SK-N-SH (cell line): ENCODE data around the gene SPIRE2. TPM values are rescaled to one million over a fixed set of nuclear protein-coding genes. Genes with fewer than 3 reads are reported as not detected.

ENCODE experiments used
- CTCF ChIA-PET: fragments of 300-600, 350-600 bp; formaldehyde crosslinking; extraction: SDS; loops from one replicate; lab custom pipeline; 2021; lab: Yijun Ruan, JAX
- POLR2A ChIA-PET: fragments of 350-600 bp; sonication (Branson Sonifier 250); formaldehyde crosslinking; extraction: SDS; loops from one replicate; lab custom pipeline; 2020; ENCODE audit warnings: antibody characterized with exemption, inconsistent platforms; lab: Yijun Ruan, JAX
- DNase-seq: peaks from one replicate; pipeline ENCODE4 v3.0.0; 2012
- H2AFZ ChIP-seq: fragments of 200-600 bp; sonication (generic); 2 replicates; pipeline ENCODE4 v1.8.1; 2016; ENCODE audit warnings: antibody characterized with exemption, mild to moderate bottlenecking, low read depth
- H3F3A ChIP-seq: fragments of 200-600 bp; sonication (generic); replicated peaks from 2 replicates; pipeline ENCODE3; 2016; ENCODE audit warnings: antibody characterized with exemption, mild to moderate bottlenecking; ENCODE audit not compliant: insufficient read depth
- H3K27ac ChIP-seq, 2 experiments: fragments of 200-500 bp in 1 of 2; fragments of 200-600 bp in 1 of 2; sonication (Bioruptor generic) in 1 of 2; sonication (generic), shearing (Covaris generic) in 1 of 2; 2 replicates each; pipeline versions ENCODE4 v1.5.1 to v1.6.1; 2014 to 2016; ENCODE audit warnings: low read depth in 2 of 2, inconsistent platforms in 1 of 2, low read length in 1 of 2, mild to moderate bottlenecking in 1 of 2, mixed read lengths in 1 of 2
- H3K27me3 ChIP-seq: fragments of 200-600 bp; sonication (generic), shearing (Covaris generic); 2 replicates; pipeline ENCODE4 v1.6.1; 2016; ENCODE audit warnings: mixed run types; ENCODE audit not compliant: insufficient read depth
- H3K36me3 ChIP-seq, 2 experiments: fragments of 200-500 bp in 1 of 2; fragments of 200-600 bp in 1 of 2; sonication (Bioruptor generic) in 1 of 2; sonication (generic) in 1 of 2; replicated peaks in 1 of 2; 2 replicates each; pipeline versions ENCODE3 to v1.5.1; 2014 to 2016; ENCODE audit warnings: low read length in 1 of 2, mild to moderate bottlenecking in 1 of 2; ENCODE audit not compliant: insufficient read depth in 2 of 2, control insufficient read depth in 1 of 2
- H3K4me1 ChIP-seq, 2 experiments: fragments of 200-500 bp in 1 of 2; fragments of 200-600 bp in 1 of 2; sonication (Bioruptor generic) in 1 of 2; sonication (generic), shearing (Covaris generic) in 1 of 2; 2 replicates each; pipeline versions ENCODE4 v1.5.1 to v1.6.1; 2014 to 2016; ENCODE audit warnings: low read depth in 1 of 2, low read length in 1 of 2, mixed run types in 1 of 2; ENCODE audit not compliant: insufficient read depth in 2 of 2, control insufficient read depth in 1 of 2
- H3K4me2 ChIP-seq: fragments of 200-600 bp; sonication (generic), shearing (Covaris generic); 2 replicates; pipeline ENCODE4 v1.6.1; 2017; ENCODE audit warnings: mixed run types
- H3K4me3 ChIP-seq, 2 experiments: fragments of 200-500 bp in 1 of 2; fragments of 200-600 bp in 1 of 2; sonication (Bioruptor generic) in 1 of 2; sonication (generic), shearing (Covaris generic) in 1 of 2; 2 replicates each; pipeline versions ENCODE4 v1.5.1 to v1.8.1; 2014 to 2016; ENCODE audit warnings: low read depth in 2 of 2, inconsistent platforms in 1 of 2, low read length in 1 of 2, mild to moderate bottlenecking in 1 of 2, mixed read lengths in 1 of 2, moderate library complexity in 1 of 2
- H3K79me2 ChIP-seq: fragments of 200-600 bp; sonication (generic); 2 replicates; pipeline ENCODE4 v1.8.1; 2017; ENCODE audit warnings: mild to moderate bottlenecking; ENCODE audit not compliant: insufficient read depth
- H3K9ac ChIP-seq: fragments of 200-600 bp; sonication (generic); 2 replicates; pipeline ENCODE4 v1.6.1; 2017; ENCODE audit warnings: mixed run types
- H3K9me2 ChIP-seq: fragments of 200-600 bp; sonication (generic); 2 replicates; pipeline ENCODE4 v1.6.1; 2017; ENCODE audit warnings: mixed run types
- H3K9me3 ChIP-seq: fragments of 200-600 bp; sonication (generic); 2 replicates; pipeline ENCODE4 v1.6.1; 2017; ENCODE audit warnings: mixed run types, mild to moderate bottlenecking, moderate library complexity
- H4K20me1 ChIP-seq: fragments of 200-600 bp; sonication (generic); 2 replicates; pipeline ENCODE4 v1.6.1; 2017; ENCODE audit warnings: mild to moderate bottlenecking, mixed run types; ENCODE audit not compliant: insufficient read depth
- EP300 ChIP-seq, 2 experiments: IDR thresholded peaks; 2 replicates each; pipeline versions ENCODE4 v1.4.0 to v1.6.1; 2012; ENCODE audit warnings: borderline replicate concordance in 1 of 2, low read depth in 1 of 2, low read length in 1 of 2
- GATA2 ChIP-seq: sonication (generic); formaldehyde crosslinking; IDR thresholded peaks from 2 replicates; pipeline ENCODE4 v1.5.0; 2020; ENCODE audit warnings: mild to moderate bottlenecking, missing genetic modification reagents
- NRF1 ChIP-seq: IDR thresholded peaks from 2 replicates; pipeline ENCODE4 v1.6.1; 2012; ENCODE audit warnings: low read depth, mild to moderate bottlenecking, low read length
- PBX3 ChIP-seq: IDR thresholded peaks from 2 replicates; pipeline ENCODE4; 2012
- POLR2AphosphoS5 ChIP-seq: IDR thresholded peaks from 2 replicates; pipeline ENCODE4 v1.6.1; 2012; ENCODE audit warnings: low read depth, low read length
- RCOR1 ChIP-seq: fragments of 150-350 bp; IDR thresholded peaks from 2 replicates; pipeline ENCODE4 v1.6.1; 2017; ENCODE audit warnings: antibody characterized with exemption, low read length
- REST ChIP-seq: IDR thresholded peaks from 2 replicates; pipeline ENCODE4 v1.6.1; 2012; ENCODE audit warnings: mild to moderate bottlenecking, low read depth, low read length, moderate library complexity
- SMC3 ChIP-seq: IDR thresholded peaks from 2 replicates; pipeline ENCODE4 v1.6.1; 2012; ENCODE audit warnings: low read depth, low read length, improper control_type of control experiment
- TAF1 ChIP-seq: IDR thresholded peaks from 2 replicates; pipeline ENCODE4 v1.6.1; 2012; ENCODE audit warnings: low read depth, mild to moderate bottlenecking, low read length, moderate library complexity, borderline replicate concordance
- ZBTB33 ChIP-seq: IDR thresholded peaks from 2 replicates; pipeline ENCODE4 v1.4.0; 2012; ENCODE audit warnings: low read depth, borderline replicate concordance
- WGBS: methylation state at CpG from one replicate; pipeline ENCODE4 v1.1.6; 2017; ENCODE audit warnings: low lambda C conversion rate; 5-methylcytosine and 5-hydroxymethylcytosine counted together
- polyA plus RNA-seq, 3 experiments: library from polyadenylated mRNA; depleted of rRNA; stranded (reverse); fragments of >200 nt; gene quantifications; 2 replicates each; pipeline ENCODE4 v1.2.3, GENCODE V29; 2012

The SPIRE2 gene
- polyA plus RNA-seq, 1 of the 3 experiments (the other 2 are of a cell fraction), result 15.3 TPM

GRCh38 chr16:89808475-89808874, 19.8 kb upstream of the SPIRE2 start (continued):
- TF ChIP-seq SMC3 (no peak), POLR2AphosphoS5 (no peak)

- Histone ChIP-seq H3F3A (peaks cover 4% of the 10 kb centered on the region), H4K20me1 (no peaks in the 10 kb centered on the region), H3K27me3 (no peaks in the 10 kb centered on the region), H3K36me3 (peaks cover 4 to 18% of the 10 kb centered on the region in 2 experiments), H3K4me2 (no peak overlapping the region), H3K9me3 (no peaks in the 10 kb centered on the region), H2AFZ (no peak overlapping the region), H3K9me2 (no peaks in the 10 kb centered on the region), H3K4me1 (peaks cover 0 to 2% of the 10 kb centered on the region in 2 experiments; a peak in 2 of 4 replicates), H3K4me3 (no peak overlapping the region), H3K27ac (no peak overlapping the region), H3K9ac (no peak overlapping the region), H3K79me2 (peaks cover 60% of the 10 kb centered on the region)
- ChIA-PET CTCF (interaction anchor here (0.6 to 3.0 kb wide), 3 partner anchors 15 to 49 kb away, joined by 3 to 15 read pairs (median 4); no protein-coding TSS in a partner anchor), POLR2A (interaction anchor here (0.7 kb wide), 1 partner anchor 9 kb away, joined by 6 read pairs; no protein-coding TSS in a partner anchor)
- TF ChIP-seq TAF1 (no peak), PBX3 (no peak), REST (no peak), NRF1 (no peak), GATA2 (peak; percentile 47; the same call in 1 of the 2 replicates), RCOR1 (peak; percentile 62; the same call in 1 of the 2 replicates), ZBTB33 (no peak), EP300 (IDR thresholded peaks at IDR 0.05; ENCODE audit: borderline replicate concordance in 1 of 2, low read depth in 1 of 2, low read length in 1 of 2) (peak in 1 of 2 experiments; percentile 19; a peak in 1 of 4 replicates)
- no peak for DNase-seq
- WGBS, result 81% methylated on average over 2 of the region's 2 CpGs
These were observed 17.0 kb upstream of the SPIRE2 start for GRCh38 chr16:89811321-89811720.
